DMS79 (cell line): ENCODE measurements around the gene ZNF672.

ENCODE experiments used
- DNase-seq: peaks from one replicate; lab custom pipeline; 2025; lab: John Stamatoyannopoulos, UW

ZNF672 gene

DNA sequence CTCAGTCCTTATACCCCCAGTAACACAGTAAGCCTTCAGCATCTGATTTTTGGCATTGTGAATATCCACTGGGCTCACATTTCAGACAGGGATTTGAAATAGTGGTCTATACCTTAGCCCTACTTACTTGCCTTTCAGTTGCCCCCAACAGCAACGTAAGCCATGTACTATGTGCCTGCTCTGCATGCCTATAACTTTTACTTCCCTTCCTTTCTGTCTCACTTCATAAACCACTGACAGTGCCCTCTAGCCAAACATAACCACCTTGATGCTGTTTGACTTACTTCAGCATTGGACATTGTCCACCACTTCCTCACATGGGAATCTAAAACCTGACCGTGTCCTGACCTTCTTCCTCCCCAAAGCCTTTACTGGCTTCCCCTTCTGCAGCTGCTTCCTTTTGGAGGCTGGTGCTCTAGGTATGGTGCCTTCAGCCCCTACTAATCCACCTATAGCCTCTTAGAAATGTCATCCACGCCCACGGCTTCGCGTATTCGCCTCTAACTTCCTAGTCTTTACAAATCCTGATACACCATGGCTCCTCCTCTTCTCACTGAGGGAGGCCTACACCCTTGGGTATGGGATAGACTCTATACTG lies 3.6 kb upstream of the ZNF672 start:
- no peak for DNase-seq

DNA sequence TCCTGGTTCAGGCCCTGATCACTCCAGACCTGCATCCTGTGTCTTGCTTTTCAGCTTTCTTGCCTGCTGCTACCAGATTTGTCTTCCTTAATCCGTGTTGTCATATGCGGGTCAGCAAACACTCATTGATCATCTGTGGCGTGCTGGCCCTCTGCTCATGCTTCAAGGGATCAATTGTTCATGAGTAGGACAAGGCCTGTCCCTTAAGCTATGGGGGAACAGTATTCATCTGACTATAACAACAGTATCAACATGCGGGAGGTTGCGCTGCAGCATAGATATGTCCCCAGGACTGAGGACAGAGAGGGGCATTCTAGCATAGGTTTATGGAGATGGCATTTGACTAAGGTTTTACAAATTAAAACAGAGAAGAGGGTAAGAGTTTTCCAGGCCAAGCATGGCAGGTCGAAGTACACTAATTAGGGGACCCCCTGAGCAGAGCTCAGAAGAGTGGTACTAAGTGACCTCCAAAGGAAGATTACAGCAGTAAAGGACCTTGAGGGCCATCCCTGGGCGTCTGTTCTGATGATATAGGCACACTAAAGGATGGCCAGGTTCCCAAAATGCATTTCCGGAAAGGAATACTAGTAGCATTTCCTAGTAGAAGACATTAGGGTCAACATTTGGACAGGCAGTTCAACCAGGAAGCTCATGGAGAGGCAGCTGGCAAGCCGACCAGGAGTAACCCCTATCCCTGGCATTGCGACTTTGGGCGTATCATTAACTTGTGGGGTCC lies 811 bp upstream of the ZNF672 start:
- peak; percentile 44 for DNase-seq

DNA sequence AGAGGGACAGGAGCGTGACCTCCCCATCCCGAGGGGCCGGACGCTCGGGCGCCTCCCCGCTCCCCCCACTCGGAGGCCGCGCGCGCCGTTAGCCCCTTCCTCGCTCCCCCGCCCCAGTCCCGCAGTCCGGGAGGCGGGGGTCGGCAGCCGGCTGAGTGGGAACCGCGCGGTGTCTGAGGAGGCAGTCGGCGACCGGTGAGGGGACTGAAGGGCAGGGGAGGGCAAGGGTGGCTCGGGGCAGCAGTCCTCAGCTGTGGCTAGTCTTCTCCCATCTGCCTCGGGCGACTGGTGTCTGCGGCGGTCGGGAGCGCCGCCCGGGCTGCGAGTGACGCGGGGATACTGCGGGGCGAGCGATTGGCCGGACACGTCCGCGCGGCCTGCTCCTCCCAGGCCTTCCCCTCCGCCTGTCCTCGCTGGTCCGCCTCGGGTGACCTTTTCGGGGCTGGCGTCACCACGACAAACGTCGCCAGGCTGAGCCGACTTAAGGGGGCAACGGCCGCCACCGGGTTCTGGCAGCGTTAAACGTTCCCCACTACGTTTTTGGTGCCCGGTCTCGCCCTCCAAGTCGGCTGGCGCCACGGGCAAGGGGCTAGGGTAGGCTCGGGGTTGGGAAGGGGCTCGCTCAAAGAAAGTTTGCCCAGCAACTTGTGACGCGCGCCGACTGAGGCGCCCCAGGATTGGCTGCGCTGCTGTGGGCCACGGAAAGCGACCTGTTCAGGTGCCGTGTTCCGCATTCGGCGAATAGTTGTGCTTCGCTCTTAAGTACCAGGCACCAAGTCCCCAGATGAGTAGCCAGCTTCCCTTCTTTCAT lies 538 bp downstream of the ZNF672 start:
- peak; percentile 75 for DNase-seq

DNA sequence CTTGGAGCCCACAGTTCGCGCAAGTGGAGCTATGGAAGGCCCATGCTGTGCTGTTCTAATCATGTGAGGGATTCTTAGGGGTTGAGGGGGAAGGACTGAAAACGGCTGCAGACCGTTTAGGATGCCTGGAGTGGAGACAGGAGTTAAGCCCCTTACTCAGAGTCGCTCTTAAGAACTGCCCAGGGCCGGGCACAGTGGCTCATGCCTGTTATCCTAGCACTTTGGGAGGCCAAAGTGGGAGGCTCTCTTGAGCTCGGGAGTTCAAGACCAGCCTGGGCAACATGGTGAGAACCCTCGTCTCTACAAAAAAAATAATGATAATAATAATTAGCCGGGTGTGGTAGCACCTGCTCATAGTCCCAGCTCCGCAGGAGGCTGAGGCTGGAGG lies 1.1 kb downstream of the ZNF672 start:
- no peak for DNase-seq

DNA sequence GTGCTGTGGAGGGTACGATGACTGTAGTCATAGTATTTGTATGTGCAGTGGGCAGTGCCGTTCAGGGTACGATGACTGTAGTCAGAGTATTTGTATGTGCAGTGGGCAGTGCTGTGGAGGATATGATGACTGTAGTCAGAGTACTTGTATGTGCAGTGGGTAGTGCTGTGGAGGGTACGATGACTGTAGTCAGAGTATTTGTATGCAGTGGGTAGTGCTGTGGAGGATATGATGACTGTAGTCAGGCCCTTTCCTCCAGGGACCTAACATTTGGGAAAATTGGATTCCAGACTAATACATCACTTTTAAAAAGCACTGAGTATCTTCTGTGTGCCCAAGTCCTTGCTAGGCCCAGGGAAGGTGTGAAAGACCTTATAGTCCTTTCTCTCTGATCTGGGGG lies 2.9 kb downstream of the ZNF672 start:
- DNase-seq: no peak

DNA sequence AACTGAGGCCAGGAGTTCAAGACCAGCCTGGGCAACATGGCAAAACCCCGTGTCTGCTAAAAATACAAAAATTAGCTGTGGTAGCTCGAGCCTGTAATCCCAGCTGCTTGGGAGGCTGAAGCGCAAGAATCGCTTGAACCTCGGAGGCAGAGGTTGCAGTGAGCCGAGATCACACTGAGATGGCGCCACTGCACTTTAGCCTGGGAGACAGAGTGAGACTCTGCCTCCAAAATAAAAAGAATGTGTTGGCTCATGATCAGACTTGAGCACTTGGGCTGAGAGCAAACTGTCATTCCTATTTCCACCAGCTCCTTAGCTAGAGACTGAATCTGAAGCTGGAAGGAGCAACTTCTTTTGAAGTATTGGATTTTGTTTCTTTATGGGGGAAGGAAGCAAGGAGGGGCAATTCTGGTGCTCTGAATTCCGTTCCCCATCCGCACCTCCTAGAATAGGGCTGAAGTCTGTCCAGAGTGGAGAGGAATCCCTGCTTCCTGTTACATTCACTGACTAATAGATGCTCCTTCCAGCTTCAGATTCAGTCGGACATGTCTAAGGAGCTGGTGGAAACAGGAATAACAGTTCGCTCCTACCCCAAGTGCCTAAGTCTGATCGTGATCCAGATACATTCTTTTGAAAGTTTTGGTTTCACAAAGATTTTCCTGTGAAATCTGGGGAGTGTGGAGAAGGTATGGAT lies 3.8 kb downstream of the ZNF672 start:
- no peak for DNase-seq

DNA sequence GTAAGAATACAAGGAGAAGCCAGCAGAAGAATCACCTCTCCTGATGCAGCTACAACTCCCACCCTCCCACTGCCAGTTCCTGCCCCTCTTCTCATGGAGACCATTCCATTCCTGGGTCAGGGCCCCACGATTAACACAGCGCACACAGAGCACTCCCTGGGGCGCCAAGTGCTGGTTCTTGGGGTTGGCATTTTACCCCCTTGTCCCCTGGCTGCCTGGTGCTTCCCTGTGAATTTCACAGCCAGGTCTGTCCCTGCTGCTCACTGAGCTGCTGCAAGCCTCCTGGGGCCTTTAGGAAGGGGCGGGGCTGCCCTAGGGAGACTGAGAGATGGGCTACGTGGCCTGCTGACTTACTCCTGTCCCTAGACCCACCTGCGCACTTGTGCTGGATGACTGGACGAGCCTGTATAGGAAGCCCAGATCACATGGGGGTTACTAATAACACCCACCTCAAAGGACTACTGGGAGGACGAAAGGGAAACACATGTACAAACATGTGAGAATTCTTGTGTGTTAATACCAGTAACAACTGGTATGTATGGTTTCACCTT lies 4.8 kb downstream of the ZNF672 start:
- DNase-seq: no peak

DNA sequence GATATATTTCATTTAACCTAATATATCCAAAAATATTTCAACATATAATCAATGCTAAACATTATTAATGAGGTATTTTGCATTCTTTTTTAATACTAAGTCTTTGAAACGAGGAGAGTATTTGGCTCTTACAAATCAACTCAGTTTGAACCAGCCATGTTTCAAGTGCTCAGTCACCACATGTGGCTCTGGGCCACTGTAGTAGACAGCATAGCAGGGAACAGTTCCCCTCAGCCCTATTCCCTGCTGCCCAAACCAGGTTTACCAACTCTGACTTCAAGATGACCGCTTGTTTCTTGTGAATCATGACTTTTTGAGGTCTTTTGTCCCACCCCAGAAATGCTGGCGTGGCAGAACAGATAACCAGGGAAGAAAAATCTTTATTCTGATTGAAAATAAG lies 5.7 kb downstream of the ZNF672 start:
- DNase-seq: no peak

DNA sequence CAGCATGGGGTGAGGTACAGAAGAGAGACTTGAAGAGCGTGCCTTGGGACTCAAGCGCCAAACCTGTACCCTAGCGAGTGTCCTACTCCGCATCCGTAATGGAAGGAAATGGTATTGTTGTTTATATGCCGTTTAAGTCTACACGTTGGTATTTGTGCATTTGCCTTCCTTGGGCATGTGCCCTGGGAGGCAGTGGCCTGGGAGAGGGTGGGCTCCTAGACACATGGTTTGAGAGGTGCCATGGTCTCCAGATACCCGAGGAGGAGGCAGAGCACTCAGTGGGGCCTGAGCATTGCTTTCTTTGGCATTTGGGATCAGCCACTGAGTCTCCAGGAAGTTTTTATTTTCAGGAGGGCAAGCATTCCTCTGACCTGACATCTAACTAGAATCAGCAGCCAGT lies 6.5 kb downstream of the ZNF672 start:
- no peak for DNase-seq

DNA sequence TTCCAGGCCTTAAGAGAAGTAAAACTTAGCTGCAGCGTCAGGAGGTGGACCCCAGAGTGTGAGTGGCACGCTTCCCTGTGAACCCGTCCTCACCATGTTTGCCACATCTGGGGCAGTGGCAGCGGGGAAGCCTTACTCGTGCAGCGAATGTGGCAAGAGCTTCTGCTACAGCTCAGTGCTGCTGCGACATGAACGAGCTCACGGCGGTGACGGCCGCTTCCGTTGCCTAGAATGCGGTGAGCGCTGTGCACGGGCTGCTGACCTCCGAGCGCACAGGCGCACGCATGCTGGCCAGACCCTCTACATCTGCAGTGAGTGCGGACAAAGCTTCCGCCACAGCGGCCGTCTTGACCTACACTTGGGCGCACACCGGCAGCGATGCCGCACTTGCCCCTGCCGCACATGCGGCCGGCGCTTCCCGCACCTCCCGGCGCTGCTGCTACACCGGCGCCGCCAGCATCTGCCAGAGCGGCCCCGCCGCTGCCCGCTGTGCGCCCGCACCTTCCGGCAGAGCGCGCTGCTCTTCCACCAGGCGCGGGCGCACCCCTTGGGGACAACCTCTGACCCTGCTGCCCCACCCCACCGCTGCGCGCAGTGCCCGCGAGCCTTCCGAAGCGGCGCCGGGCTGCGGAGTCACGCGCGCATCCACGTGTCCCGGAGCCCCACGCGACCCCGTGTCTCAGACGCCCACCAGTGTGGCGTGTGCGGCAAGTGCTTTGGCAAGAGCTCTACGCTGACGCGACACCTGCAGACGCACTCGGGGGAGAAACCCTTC lies 9.3 kb downstream of the ZNF672 start:
- DNase-seq: no peak

DNA sequence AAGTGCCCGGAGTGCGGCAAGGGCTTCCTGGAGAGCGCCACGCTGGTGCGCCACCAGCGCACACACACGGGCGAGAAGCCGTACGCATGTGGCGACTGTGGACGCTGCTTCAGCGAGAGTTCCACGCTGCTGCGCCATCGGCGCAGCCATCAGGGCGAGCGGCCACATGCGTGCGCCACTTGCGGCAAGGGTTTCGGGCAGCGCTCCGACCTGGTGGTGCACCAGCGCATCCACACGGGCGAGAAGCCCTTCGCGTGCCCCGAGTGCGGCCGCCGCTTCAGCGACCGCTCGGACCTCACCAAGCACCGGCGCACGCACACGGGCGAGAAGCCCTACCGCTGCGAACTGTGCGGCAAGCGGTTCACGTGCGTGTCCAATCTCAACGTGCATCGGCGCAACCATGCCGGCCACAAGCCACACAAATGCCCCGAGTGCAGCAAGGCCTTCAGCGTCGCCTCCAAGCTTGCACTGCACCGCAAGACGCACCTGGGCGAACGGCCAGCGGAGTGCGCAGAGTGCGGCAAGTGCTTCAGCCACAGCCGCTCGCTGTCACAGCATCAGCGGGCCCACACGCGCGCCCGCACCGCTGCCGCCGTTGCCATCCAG lies 10.0 kb downstream of the ZNF672 start:
- DNase-seq: no peak

DNA sequence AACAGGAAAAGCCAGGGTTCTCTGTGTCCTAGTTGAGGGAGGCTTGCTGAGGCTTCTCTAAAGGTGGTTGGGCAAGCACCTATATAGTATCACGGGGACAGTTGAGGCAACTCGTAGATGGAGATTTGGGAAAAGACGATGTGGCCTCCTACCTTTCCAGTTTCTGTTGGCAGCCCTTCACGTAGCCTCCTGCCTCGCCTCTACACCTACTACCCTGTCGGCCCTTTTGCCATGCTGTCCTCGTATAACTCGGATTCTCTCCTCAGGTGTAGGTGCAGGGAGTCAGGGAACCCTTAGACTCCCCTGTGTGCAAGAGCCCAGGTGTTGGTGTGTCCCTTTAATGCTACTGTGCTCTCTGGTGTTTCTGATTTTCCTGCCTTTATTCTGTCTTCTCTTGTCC lies 10.6 kb downstream of the ZNF672 start:
- DNase-seq: no peak

DNA sequence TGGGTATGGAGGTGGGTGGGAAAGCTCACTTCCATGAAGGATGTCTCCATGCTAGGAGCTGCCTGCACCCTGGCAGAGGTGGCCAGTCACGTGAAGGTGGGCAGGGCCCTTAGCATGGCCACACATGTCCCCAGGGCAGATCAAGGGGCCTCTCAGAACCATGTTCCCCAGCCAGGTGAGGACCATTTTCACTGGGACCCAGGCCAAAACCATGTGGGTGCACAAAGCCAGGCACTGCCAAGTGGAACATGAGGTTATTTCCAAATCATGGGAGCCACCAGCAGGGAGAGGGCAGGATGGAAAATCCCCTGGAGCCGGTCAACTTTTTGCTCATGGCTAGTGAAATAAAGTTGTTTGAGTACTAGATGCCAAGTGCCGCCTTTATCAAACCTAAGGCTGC lies 11.1 kb downstream of the ZNF672 start:
- DNase-seq: no peak

DNA sequence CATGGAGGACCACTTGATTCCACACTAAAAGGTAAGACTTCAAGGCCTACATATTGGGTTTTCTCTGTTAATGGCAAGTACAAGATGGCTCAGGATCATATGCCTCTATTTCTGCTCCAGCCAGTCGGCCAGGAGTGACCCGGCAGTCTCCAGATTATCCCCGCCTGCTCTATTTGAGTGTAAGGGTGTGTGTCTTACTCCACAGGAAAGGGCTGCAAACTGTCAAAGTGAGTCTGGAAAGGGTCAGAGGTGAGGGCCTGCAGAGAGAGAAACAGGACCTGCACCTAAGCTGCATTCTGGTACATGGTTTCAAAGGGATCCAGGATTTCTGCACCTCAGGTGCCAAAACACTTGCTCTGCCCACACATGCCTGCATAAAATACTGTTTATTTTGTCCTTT lies 11.6 kb downstream of the ZNF672 start:
- no peak for DNase-seq

DNA sequence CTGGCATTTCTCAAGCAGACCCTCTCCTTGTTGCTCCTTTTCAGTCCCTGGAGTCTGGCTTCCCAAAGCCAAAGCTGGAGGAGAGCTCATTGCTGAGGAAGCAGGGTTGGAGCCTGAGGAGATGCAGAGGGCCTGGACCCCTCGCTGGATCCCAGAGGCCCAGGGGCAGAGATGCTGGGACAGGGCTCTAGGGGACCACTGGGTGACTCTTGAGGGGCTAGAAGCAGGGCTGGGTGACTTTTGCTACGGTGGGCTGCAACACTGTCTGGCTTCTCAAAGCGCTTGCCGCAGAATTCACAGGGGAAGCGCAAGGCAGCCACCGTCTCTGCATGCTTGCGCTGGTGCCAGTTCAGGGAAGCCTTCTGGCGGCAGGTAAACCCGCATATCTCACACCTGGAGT lies 12.1 kb downstream of the ZNF672 start:
- no peak for DNase-seq

DNA sequence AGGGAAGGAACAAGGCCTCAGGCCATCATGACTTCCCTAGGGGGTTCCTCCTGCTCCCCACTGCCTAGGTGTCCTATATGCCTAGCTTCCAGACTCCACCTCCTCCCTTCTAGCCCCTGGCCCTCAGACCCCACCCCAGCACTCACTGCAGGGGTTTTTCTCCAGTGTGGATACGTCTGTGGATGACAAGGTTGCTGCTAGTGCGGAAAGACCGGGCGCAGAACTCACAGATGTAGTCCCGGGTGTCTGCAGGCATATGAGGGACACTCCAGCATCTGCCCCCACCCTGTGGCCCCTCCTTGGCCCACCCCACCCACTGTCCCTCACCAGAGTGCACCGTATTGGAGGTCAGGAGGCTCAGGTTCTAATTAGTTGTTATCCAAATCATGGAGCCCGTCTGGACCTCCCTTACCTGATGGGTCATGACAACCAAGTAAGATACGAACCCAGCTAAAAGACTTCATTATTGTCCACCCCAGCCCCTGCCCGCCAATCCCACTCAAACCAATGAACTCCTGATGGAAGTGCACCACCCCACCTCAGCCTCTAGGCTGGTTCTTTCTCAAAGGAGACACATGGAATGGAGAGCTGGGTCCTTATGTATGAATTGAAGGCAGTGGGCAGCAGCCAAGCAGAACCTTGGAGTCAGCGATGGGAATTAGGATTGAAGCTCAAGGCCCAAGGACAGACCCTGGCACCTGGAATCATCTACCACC lies 12.7 kb downstream of the ZNF672 start:
- DNase-seq: no peak

DNA sequence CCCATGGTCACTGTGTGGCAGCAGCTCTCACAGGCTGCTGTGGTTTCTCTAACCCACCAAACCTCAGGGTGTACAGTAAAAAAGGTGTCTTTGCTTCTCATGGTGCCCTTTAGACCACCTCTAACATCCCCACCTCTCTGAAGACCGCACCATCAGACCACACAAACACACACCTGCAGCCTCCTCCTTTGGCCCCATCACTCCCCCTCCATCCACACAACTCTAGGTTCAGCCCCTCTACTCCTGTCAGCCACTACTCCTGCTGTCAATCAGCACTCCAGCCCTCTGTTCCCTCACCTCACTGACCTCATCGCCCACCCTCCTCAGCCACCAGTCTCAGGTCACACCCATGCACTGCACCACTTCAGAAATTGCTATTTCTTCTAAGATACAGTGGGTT lies 13.4 kb downstream of the ZNF672 start:
- DNase-seq: no peak

DNA sequence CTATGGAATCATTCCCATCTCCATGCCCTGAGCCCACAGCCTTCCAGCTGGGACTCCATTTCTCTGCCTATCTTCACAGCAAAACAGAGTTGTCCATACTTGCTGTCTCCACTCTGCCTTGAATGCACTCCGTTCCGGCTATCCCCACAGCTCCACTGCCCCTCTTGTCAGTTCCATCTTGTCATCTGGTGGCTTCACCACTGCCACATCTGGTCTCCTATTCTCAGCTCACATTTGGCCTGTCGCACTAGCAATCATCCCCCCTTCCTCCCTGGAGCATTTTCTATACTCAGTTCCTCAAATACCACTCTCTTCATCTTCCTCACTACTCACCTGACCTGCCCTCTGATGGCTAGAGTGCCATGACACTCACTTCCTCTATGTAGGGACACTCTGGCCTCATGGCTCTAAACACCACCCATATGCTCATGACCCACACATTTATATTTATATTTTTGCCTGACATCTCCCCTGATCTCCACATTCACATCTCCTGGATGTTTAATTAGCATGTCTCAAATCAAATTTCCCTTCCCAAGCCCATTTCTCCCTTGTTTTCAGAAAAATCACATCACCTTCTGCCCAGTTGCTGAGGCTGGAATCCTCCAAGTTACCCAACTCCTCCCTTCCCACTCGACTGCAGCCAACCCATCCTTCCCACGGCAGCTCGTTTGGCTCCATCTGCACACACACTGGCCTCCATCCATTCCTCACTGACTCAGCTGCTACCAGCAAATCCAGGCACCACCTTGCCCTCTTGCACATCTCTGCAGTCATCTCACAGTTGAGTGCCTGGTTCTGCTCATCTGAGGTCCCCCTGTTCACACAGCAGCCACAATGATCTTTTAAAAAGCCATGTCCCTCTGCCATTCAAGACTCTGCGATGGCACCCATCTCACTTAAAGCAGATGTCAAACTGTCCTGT lies 14.7 kb downstream of the ZNF672 start:
- DNase-seq: no peak

DNA sequence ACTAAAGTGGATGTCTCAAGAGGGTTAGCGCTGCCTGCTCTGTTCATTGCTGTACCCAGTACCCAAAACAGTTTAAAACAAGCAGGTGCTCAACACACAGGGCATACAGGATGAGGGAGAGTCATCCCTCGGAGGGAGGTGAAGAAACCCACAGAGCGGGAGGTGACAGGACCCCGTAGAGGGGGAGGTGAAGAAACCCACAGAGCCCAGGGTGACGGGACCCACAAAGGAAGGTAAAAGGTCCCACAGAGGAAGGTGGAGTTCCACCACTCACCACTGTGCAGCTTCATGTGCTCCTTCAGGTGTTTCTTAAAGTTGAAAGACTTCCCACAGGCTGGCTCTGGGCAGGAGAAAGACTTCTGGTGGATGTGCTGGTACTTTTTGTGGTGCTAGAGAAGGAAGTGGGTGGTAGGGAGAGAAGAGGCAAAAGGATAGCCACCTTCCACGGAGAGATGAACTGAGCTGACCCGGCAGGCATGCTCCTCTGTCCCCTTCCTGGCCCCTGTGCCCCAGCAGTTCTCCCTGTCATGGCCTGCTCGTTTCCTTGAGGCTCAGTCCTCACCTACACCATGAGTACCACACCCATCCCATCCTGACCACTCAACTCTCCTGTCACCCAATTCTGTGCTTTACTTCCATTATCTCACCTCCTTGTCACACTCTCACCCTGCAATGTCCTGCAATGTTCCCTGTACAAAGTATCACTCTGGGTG lies 15.8 kb downstream of the ZNF672 start:
- DNase-seq: no peak
